ENCODE measurements around the gene EGF.

GRCh38 chr4:109879081-109879480 lies 33.6 kb upstream of the EGF start:
- TF ChIP-seq CTCF (IDR thresholded peaks at IDR 0.05; ENCODE audit: poor library complexity, severe bottlenecking) (no peak), REST (IDR thresholded peaks at IDR 0.05; ENCODE audit: borderline replicate concordance) (no peak)
